BE2C (cell line): ENCODE measurements around the gene ANKRD1.

Experiments
- DNase-seq: peaks from one replicate; pipeline ENCODE4 v3.0.0-alpha.2; 2020
- H3K27me3 ChIP-seq: fragments of 250-450 bp; sonication (Bioruptor Pico); 2 replicates; pipeline ENCODE4 v1.5.1; 2020; ENCODE audit warnings: mild to moderate bottlenecking
- H3K36me3 ChIP-seq: fragments of 250-450 bp; sonication (Bioruptor Pico); 2 replicates; pipeline ENCODE4 v1.5.1; 2020; ENCODE audit warnings: mild to moderate bottlenecking
- H3K4me1 ChIP-seq: fragments of 250-450 bp; sonication (Bioruptor Pico); 2 replicates; pipeline ENCODE4 v1.5.1; 2020
- H3K4me3 ChIP-seq: 2 replicates; pipeline ENCODE4 v1.5.1; 2011; ENCODE audit warnings: low read depth, low read length
- H3K9me3 ChIP-seq: fragments of 250-450 bp; sonication (Bioruptor Pico); 2 replicates; pipeline ENCODE4 v1.5.1; 2020
- CTCF ChIP-seq: IDR thresholded peaks from 2 replicates; pipeline ENCODE4 v1.5.1; 2012; ENCODE audit warnings: mild to moderate bottlenecking, low read depth, low read length

ANKRD1 gene

GRCh38 chr10:90890347-90890746, 30.5 kb downstream of the ANKRD1 start:
- no peak for DNase-seq
- Histone ChIP-seq H3K36me3 (peaks cover 73% of the 10 kb centered on the region), H3K9me3 (no peaks in the 10 kb centered on the region), H3K4me3 (no peak overlapping the region), H3K4me1 (no peaks in the 10 kb centered on the region; the same call in 1 of the 2 replicates), H3K27me3 (no peaks in the 10 kb centered on the region)
- no peak for TF ChIP-seq CTCF

GRCh38 chr10:90889636-90890035, 31.3 kb downstream of the ANKRD1 start:
- no peaks in the 10 kb centered on the region for H3K27me3 ChIP-seq
- no peaks in the 10 kb centered on the region for H3K9me3 ChIP-seq
- TF ChIP-seq CTCF: no peak
- H3K36me3 ChIP-seq: peaks cover 72% of the 10 kb centered on the region
- H3K4me3 ChIP-seq: no peak overlapping the region
- DNase-seq: no peak
- H3K4me1 ChIP-seq: no peaks in the 10 kb centered on the region; the same call in 1 of the 2 replicates

GRCh38 chr10:90888387-90888786, 32.5 kb downstream of the ANKRD1 start:
- no peak for DNase-seq
- no peak for TF ChIP-seq CTCF
- no peaks in the 10 kb centered on the region for H3K27me3 ChIP-seq
- H3K4me1 ChIP-seq: no peaks in the 10 kb centered on the region
- peaks cover 65% of the 10 kb centered on the region for H3K36me3 ChIP-seq
- no peak overlapping the region for H3K4me3 ChIP-seq
- no peaks in the 10 kb centered on the region for H3K9me3 ChIP-seq

GRCh38 chr10:90887555-90887954, 33.3 kb downstream of the ANKRD1 start:
- no peak for TF ChIP-seq CTCF
- Histone ChIP-seq H3K4me1 (no peaks in the 10 kb centered on the region), H3K36me3 (peaks cover 58% of the 10 kb centered on the region), H3K27me3 (no peaks in the 10 kb centered on the region), H3K9me3 (no peaks in the 10 kb centered on the region), H3K4me3 (no peak overlapping the region)
- DNase-seq: no peak

GRCh38 chr10:90885176-90885575, 35.7 kb downstream of the ANKRD1 start:
- H3K4me1 ChIP-seq: no peaks in the 10 kb centered on the region
- TF ChIP-seq CTCF: no peak
- no peaks in the 10 kb centered on the region for H3K9me3 ChIP-seq
- no peak for DNase-seq
- H3K27me3 ChIP-seq: no peaks in the 10 kb centered on the region
- peaks cover 52% of the 10 kb centered on the region for H3K36me3 ChIP-seq
- H3K4me3 ChIP-seq: no peak overlapping the region

- DNase-seq: no peak
- Histone ChIP-seq H3K9me3 (no peaks in the 10 kb centered on the region), H3K4me1 (no peaks in the 10 kb centered on the region), H3K36me3 (peaks cover 48% of the 10 kb centered on the region), H3K4me3 (no peak overlapping the region), H3K27me3 (no peaks in the 10 kb centered on the region)
- TF ChIP-seq CTCF: no peak
Observed at GRCh38 chr10:90884431-90884830, 36.5 kb downstream of the ANKRD1 start.
